Measurements from ENCODE around the gene ZC3H18.

ZC3H18 gene

GRCh38 chr16:88639231-88640038 is 69.2 kb downstream of the ZC3H18 start:
- DNase-seq (ENCODE audit: low spot score) = no peak

- no peak for DNase-seq (ENCODE audit: low spot score)
These were observed 69.9 kb downstream of the ZC3H18 start for GRCh38 chr16:88640039-88640495.

- DNase-seq (ENCODE audit: low spot score) = no peak
These were observed 70.5 kb downstream of the ZC3H18 start for GRCh38 chr16:88640498-88641247.

- no peak for DNase-seq (ENCODE audit: low spot score)
These were observed 72.9 kb downstream of the ZC3H18 start for GRCh38 chr16:88642881-88643643.

- DNase-seq (ENCODE audit: low spot score) = no peak
These were observed 73.4 kb downstream of the ZC3H18 start for GRCh38 chr16:88643644-88643932.

GRCh38 chr16:88645455-88645854 is 75.3 kb downstream of the ZC3H18 start:
- DNase-seq (ENCODE audit: low spot score) = no peak

- DNase-seq (ENCODE audit: low spot score) = no peak
These were observed 75.7 kb downstream of the ZC3H18 start for GRCh38 chr16:88645941-88646340.

GRCh38 chr16:88646345-88647034 is 76.3 kb downstream of the ZC3H18 start:
- no peak for DNase-seq (ENCODE audit: low spot score)

- no peak for DNase-seq (ENCODE audit: low spot score)
These were observed 77.2 kb downstream of the ZC3H18 start for GRCh38 chr16:88647178-88648070.

- no peak for DNase-seq (ENCODE audit: low spot score)
These were observed 79.2 kb downstream of the ZC3H18 start for GRCh38 chr16:88649195-88649923.

GRCh38 chr16:88649924-88650748 is 79.9 kb downstream of the ZC3H18 start:
- DNase-seq (ENCODE audit: low spot score) = peak; percentile 53

GRCh38 chr16:88650749-88651275 is 80.6 kb downstream of the ZC3H18 start, which contains the start of gene CYBA:
Gene CYBA, minus strand, starts transcription at chr16:88651053. Its CDS starts 40 bp downstream, at chr16:88651013.
- DNase-seq (ENCODE audit: low spot score) = peak; percentile 56

GRCh38 chr16:88651276-88651988 is 81.2 kb downstream of the ZC3H18 start:
- no peak for DNase-seq (ENCODE audit: low spot score)

- no peak for DNase-seq (ENCODE audit: low spot score)
These were observed 82.0 kb downstream of the ZC3H18 start for GRCh38 chr16:88651989-88652761.

- no peak for DNase-seq (ENCODE audit: low spot score)
These were observed 82.5 kb downstream of the ZC3H18 start for GRCh38 chr16:88652762-88653063.

- no peak for DNase-seq (ENCODE audit: low spot score)
These were observed 82.9 kb downstream of the ZC3H18 start for GRCh38 chr16:88653101-88653500.

GRCh38 chr16:88653596-88654362 is 83.6 kb downstream of the ZC3H18 start:
- DNase-seq (ENCODE audit: low spot score) = no peak
